Mucosa of rectum (tissue), 2 donors: ENCODE results near the gene PRPF19.

ENCODE experiments used
- H3K27ac ChIP-seq, 2 donors: one replicate each; pipeline ENCODE4 v1.7.0; 2013; ENCODE audit warnings: inconsistent platforms in 2 of 2, low read depth in 2 of 2, low read length in 2 of 2
- H3K27me3 ChIP-seq, 2 donors: one replicate each; pipeline ENCODE4 v1.7.0; 2013; ENCODE audit warnings: low read length in 2 of 2; ENCODE audit not compliant: control insufficient read depth in 2 of 2, insufficient read depth in 2 of 2
- H3K36me3 ChIP-seq, 2 donors: one replicate each; pipeline ENCODE4 v1.7.0; 2013; ENCODE audit warnings: low read length in 2 of 2; ENCODE audit not compliant: control insufficient read depth in 2 of 2, insufficient read depth in 2 of 2
- H3K4me1 ChIP-seq, 2 donors: one replicate each; pipeline ENCODE4 v1.7.0; 2013; ENCODE audit warnings: low read length in 2 of 2, mild to moderate bottlenecking in 1 of 2; ENCODE audit not compliant: control insufficient read depth in 2 of 2, insufficient read depth in 2 of 2
- H3K4me3 ChIP-seq, 2 donors: one replicate each; pipeline ENCODE4 v1.7.0; 2013; ENCODE audit warnings: low read length in 2 of 2
- H3K9ac ChIP-seq, 2 donors: one replicate each; pipeline ENCODE4 v1.7.0; 2013; ENCODE audit warnings: low read length in 2 of 2, low read depth in 1 of 2, mild to moderate bottlenecking in 1 of 2
- H3K9me3 ChIP-seq, 2 donors: one replicate each; pipeline ENCODE4 v1.7.0; 2013; ENCODE audit warnings: low read length in 2 of 2; ENCODE audit not compliant: control insufficient read depth in 2 of 2
- donor health status: healthy.
- donor health status: Normal muscosa, but diverticular disease.

The PRPF19 gene

DNA sequence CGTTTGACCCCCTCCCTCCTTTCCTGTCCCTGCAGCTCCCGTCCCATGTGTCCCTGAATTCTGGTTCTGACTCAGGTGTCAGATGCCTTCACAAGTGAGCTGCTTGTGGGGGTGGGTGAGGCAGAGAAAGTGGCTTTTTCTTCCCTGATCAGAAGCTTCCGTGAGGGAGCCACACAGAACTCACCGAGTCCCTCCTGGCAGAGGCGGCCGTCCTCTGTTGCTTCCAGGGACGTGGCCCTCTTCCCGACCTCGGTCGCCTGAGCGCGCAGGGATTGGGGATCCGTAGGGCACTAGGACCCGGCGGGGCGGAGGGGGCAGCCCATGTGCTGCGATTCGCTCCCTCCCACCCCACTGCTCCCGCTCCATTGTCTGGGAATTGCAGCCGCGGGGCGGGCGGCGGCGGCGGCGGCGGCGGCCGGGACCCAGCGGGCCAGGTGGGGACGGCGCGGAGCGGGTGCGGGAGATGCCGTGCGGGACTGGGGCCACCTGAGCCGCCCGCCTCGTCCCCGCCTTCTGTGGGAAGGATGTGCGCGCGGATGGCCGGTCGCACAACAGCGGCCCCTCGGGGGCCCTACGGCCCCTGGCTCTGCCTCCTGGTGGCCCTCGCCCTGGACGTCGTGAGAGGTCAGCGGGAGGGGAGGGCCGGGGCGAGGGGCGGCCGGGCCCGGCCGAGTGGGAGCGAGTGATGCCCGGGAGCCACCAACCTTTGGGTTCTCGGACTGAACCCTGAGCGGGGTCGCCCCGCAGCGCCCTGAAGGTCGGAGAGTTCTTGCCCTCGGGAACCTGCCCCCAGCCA lies 17.9 kb upstream of the PRPF19 start, which contains the start of gene TMEM132A:
TMEM132A (plus strand) TSS at position 351 of the 796 bp plus-strand sequence; CDS start at position 525, 174 bp downstream.
- no peaks in the 10 kb centered on the region for H3K9me3 ChIP-seq
- peaks cover 0 to 4% of the 10 kb centered on the region in 2 donors for H3K27me3 ChIP-seq
- peak within 1 kb of the TSS; percentile 17 to 41 for H3K9ac ChIP-seq
- peaks cover 20 to 31% of the 10 kb centered on the region in 2 donors for H3K36me3 ChIP-seq
- peak within 1 kb of the TSS; percentile 51 to 62 for H3K4me3 ChIP-seq
- peaks cover 12% of the 10 kb centered on the region in 2 donors for H3K4me1 ChIP-seq
- H3K27ac ChIP-seq: no peak within 1 kb of the TSS

DNA sequence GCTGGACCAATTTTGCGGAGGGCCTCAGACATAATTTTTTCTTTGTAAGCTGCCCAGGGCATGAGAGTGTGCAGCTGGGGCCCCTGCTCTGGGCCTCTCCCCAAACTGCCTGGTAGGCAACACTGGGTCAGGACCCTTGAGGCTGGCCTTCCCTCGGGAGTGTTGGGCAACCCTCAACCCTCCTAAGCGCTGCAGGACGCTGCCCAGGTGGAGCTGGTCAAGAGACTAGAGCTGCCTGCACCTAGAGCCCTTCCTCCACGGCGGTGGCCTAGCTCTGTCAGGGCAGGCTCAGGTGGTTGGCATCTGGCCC lies 17.4 kb upstream of the PRPF19 start:
- peaks cover 12% of the 10 kb centered on the region in 2 donors for H3K4me1 ChIP-seq
- H3K9me3 ChIP-seq: no peaks in the 10 kb centered on the region
- no peak overlapping the region for H3K9ac ChIP-seq
- H3K4me3 ChIP-seq: peak overlapping the region; percentile 51 to 62
- peaks cover 0 to 4% of the 10 kb centered on the region in 2 donors for H3K27me3 ChIP-seq
- no peak overlapping the region for H3K27ac ChIP-seq
- peaks cover 20 to 31% of the 10 kb centered on the region in 2 donors for H3K36me3 ChIP-seq

DNA sequence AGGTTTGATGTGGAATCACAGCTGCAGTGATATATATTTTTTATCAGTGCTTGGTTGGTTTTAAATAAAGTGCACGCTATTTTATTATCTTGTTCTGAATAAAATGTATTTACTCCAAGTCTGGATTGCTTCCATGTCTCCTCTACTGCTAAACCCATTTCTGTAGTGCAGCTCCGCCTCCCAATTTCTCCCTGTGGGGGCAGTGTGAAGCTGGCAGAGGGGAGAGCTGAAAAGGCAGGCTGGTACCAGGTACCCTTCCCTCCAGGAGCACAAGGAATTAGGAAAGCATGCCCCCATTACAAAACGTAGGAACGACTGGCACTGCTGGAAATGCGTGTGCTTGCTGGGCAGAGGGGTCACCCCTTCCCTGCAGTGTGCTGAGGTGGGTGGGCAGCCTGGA lies 16.9 kb upstream of the PRPF19 start:
- H3K4me1 ChIP-seq: peaks cover 12% of the 10 kb centered on the region in 2 donors
- H3K36me3 ChIP-seq: peaks cover 20 to 31% of the 10 kb centered on the region in 2 donors
- no peak overlapping the region for H3K4me3 ChIP-seq
- H3K9ac ChIP-seq: no peak overlapping the region
- no peak overlapping the region for H3K27ac ChIP-seq
- H3K27me3 ChIP-seq: peaks cover 0 to 4% of the 10 kb centered on the region in 2 donors
- no peaks in the 10 kb centered on the region for H3K9me3 ChIP-seq

DNA sequence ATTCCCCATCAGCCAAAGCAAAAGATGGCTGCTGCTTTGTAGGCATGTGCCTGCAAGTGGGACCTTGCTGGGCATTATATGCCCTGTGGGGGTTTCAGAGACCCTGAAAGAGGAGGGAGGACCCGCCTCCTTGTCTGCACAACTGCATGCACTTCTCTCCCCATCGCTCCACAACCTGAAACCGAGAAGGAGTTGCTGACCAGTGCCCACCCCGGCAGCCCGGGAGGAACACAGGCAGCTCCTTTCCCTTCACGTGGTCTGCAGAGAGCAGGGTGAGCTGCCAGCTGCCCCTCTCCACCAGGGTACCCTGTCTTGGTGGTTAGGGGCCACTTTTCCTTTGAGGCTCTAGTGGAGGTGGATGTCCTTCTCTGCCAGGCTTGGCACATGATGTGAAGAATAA lies 16.5 kb upstream of the PRPF19 start:
- Histone ChIP-seq H3K4me3 (no peak overlapping the region), H3K9ac (no peak overlapping the region), H3K27ac (no peak overlapping the region), H3K9me3 (no peaks in the 10 kb centered on the region), H3K36me3 (peaks cover 20 to 33% of the 10 kb centered on the region in 2 donors), H3K27me3 (peaks cover 0 to 4% of the 10 kb centered on the region in 2 donors), H3K4me1 (peaks cover 12% of the 10 kb centered on the region in 2 donors)

DNA sequence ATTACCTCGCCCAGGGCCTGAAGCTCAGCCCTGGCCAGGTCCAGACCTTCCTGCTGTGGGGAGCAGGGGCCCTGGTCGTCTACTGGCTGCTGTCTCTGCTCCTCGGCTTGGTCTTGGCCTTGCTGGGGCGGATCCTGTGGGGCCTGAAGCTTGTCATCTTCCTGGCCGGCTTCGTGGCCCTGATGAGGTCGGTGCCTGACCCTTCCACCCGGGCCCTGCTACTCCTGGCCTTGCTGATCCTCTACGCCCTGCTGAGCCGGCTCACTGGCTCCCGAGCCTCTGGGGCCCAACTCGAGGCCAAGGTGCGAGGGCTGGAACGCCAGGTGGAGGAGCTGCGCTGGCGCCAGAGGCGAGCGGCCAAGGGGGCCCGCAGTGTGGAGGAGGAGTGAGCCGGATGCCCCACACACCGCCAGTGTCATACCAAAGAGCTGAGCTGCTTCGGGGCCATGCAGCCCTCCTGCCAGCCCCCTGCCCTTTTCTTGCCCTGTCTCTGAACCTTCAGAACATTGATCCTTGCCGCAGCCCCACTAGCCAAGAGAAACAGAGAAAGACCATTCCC lies 15.5 kb upstream of the PRPF19 start:
- H3K9ac ChIP-seq: no peak overlapping the region
- H3K27ac ChIP-seq: no peak overlapping the region
- H3K36me3 ChIP-seq: peaks cover 20 to 35% of the 10 kb centered on the region in 2 donors
- no peak overlapping the region for H3K4me3 ChIP-seq
- H3K4me1 ChIP-seq: peaks cover 12% of the 10 kb centered on the region in 2 donors
- peaks cover 0 to 4% of the 10 kb centered on the region in 2 donors for H3K27me3 ChIP-seq
- no peaks in the 10 kb centered on the region for H3K9me3 ChIP-seq

DNA sequence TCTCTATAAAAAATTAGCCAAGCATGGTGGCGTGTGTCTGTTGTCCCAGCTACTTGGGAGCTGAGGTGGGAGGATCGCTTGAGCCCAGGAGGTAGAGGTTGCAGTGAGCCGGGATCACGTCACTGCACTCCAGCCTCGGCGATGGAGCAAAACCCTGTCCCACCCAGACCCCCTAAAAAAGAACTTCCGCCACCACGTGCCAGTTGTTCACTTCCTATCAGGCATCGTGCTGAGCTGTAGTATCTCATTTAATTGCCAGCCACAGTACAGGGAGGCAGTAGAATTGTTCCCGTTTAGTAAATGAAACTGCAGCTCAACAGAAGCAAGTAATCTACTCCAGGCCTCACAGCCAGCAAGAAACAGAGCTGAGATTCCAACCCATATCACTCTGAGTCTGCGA lies 14.9 kb upstream of the PRPF19 start:
- peaks cover 12 to 17% of the 10 kb centered on the region in 2 donors for H3K4me1 ChIP-seq
- peaks cover 20 to 35% of the 10 kb centered on the region in 2 donors for H3K36me3 ChIP-seq
- H3K9ac ChIP-seq: no peak overlapping the region
- H3K27ac ChIP-seq: no peak overlapping the region
- H3K27me3 ChIP-seq: peaks cover 0 to 4% of the 10 kb centered on the region in 2 donors
- H3K4me3 ChIP-seq: no peak overlapping the region
- H3K9me3 ChIP-seq: no peaks in the 10 kb centered on the region

DNA sequence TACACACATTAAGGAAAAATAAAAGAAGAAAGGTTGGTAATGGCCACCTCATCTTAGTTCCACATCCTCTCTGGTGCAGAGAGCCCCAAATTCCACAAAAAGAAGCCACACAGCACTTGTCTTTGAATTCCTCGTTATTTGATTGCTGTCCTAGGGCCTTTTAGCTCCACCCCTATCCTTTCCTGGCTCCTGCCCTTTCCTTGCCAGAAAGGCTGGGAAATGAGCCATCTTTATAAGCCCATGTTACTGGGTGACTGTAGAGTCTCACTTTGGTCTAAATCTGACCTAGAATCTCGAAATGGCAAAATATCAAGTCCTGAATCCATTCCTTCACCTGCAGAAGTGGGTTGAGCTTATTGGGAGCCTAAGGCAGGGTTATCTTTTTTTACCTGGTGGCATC lies 13.6 kb upstream of the PRPF19 start:
- Histone ChIP-seq H3K4me1 (peaks cover 19 to 26% of the 10 kb centered on the region in 2 donors), H3K4me3 (no peak overlapping the region), H3K27ac (no peak overlapping the region), H3K9me3 (no peaks in the 10 kb centered on the region), H3K9ac (no peak overlapping the region), H3K36me3 (peaks cover 20 to 35% of the 10 kb centered on the region in 2 donors), H3K27me3 (peaks cover 0 to 2% of the 10 kb centered on the region in 2 donors)

DNA sequence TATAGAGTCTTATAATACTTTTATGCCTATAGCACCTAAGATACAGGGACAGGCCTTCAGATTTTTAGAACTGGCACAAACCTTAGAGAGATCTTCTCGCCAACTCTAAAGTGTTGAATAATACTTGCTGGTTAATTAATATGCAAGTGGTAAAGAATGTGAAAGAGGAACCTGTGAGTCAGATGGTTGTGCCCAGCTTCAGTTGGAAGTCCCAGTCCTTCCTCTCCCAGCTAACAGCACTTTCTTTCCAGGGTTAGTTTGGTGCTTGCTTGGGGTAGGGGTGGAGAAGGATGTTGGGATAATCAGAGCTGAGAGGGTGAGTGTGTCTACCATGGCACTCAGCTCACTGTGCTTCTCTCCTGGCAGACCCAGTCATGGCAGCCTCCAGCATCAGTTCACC lies 12.9 kb upstream of the PRPF19 start:
- Histone ChIP-seq H3K4me1 (peaks cover 20 to 24% of the 10 kb centered on the region in 2 donors), H3K27ac (no peak overlapping the region), H3K36me3 (peaks cover 20 to 35% of the 10 kb centered on the region in 2 donors), H3K9ac (no peak overlapping the region), H3K9me3 (no peaks in the 10 kb centered on the region), H3K27me3 (no peaks in the 10 kb centered on the region), H3K4me3 (no peak overlapping the region)

DNA sequence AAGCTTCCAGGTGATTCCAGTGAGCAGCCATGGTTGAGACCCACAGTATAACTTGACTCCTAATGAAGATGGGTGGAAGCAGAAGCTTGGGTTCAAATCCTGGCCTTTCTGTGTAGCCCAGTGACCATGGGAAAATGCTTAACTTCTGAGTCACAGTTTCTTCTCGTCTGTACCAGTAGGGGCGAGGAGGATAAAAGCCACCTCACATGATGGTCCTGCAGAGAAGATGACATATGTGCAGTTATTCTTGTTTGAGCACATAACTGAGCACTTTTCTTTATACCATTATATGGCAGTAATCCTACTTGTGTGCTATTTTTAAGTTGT lies 12.5 kb upstream of the PRPF19 start:
- H3K9me3 ChIP-seq: no peaks in the 10 kb centered on the region
- H3K36me3 ChIP-seq: peaks cover 20 to 35% of the 10 kb centered on the region in 2 donors
- no peak overlapping the region for H3K4me3 ChIP-seq
- no peak overlapping the region for H3K27ac ChIP-seq
- no peaks in the 10 kb centered on the region for H3K27me3 ChIP-seq
- no peak overlapping the region for H3K9ac ChIP-seq
- H3K4me1 ChIP-seq: peaks cover 17 to 21% of the 10 kb centered on the region in 2 donors

DNA sequence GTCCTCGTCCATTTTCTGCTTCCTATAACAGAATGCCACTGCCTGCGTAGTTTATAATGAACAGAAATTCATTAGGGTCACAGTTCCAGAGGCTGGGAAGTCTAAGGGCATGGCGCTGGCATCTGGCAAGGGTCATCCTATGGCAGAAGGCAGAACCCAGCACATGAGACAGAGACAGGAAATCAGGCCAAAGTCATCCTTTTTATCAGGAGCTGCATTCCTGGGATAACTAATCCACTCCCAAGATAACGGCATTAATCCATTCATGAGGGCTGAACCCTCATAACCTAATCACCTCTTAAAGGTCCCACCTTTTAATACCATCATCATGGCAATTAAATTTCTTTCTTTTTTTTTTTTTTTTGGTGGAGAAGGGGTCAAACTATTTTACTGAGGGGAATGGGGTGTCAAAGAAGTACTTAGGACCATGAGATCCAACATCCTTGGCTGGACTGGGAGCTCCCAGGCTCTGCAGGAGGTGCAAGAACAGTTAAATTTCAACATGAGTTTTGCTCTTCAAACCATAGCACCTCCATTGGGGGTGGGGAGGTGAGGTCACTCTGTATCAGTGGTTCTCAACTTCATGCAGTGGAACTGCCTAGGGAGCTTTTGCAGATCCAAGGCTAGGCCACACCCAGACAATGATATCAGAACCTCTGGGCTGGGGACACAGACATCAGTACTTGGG lies 12.0 kb upstream of the PRPF19 start:
- Histone ChIP-seq H3K27me3 (no peaks in the 10 kb centered on the region), H3K4me1 (peaks cover 16 to 20% of the 10 kb centered on the region in 2 donors), H3K4me3 (no peak overlapping the region), H3K9me3 (no peaks in the 10 kb centered on the region), H3K9ac (no peak overlapping the region), H3K27ac (no peak overlapping the region), H3K36me3 (peaks cover 20 to 35% of the 10 kb centered on the region in 2 donors)
